HFFc6 (cell line): ENCODE results near the gene IMP3. TPM values are rescaled to one million over a fixed set of nuclear protein-coding genes. Genes with fewer than 3 reads are reported as not detected.
A peak's percentile ranks its signal among the peaks of the same experiment; 100 is the strongest.

ENCODE experiments used
- DNase-seq: peaks from one replicate; pipeline ENCODE4 v3.0.0-alpha.2; 2018
- H3K27ac Mint-ChIP-seq: 2 replicates; pipeline ENCODE4 v1.8.0; 2020; ENCODE audit warnings: mild to moderate bottlenecking, mixed read lengths
- H3K27me3 Mint-ChIP-seq: 2 replicates; pipeline ENCODE4 v1.8.0; 2021; ENCODE audit warnings: mild to moderate bottlenecking, moderate library complexity, mixed read lengths; ENCODE audit not compliant: insufficient read depth
- H3K36me3 Mint-ChIP-seq: 2 replicates; pipeline ENCODE4 v1.8.0; 2021; ENCODE audit warnings: low read depth, mixed read lengths
- H3K4me1 Mint-ChIP-seq: 2 replicates; pipeline ENCODE4 v1.8.0; 2020; ENCODE audit warnings: low read depth, mixed read lengths
- H3K4me3 Mint-ChIP-seq: 2 replicates; pipeline ENCODE4 v1.8.0; 2020; ENCODE audit warnings: mild to moderate bottlenecking, moderate library complexity, mixed read lengths
- H3K9me3 Mint-ChIP-seq: 2 replicates; pipeline ENCODE4 v1.8.0; 2020; ENCODE audit warnings: mild to moderate bottlenecking, mixed read lengths
- total RNA-seq, 6 experiments: library from RNA; stranded (reverse); fragmentation: NEBNext Ultra II Directional; extraction: Animal tissue kit (Norgen Biotek cat#: 25700); gene quantifications; 2 replicates in 1 of 6; 3 replicates in 5 of 6; pipeline ENCODE4 v1.2.3, GENCODE V29; 2021
- TF ChIP-seq, protein P1 (sequence below): fragments of 200-600 bp; sonication (generic); IDR thresholded peaks from 2 replicates; pipeline ENCODE4 v1.5.0; 2021; ENCODE audit warnings: antibody characterized with exemption, mild to moderate bottlenecking

IMP3 gene
- total RNA-seq, 6 experiments from 2014 or later: 55.1 to 62.9 (median 58.7) TPM

- TF ChIP-seq, protein P1, sequence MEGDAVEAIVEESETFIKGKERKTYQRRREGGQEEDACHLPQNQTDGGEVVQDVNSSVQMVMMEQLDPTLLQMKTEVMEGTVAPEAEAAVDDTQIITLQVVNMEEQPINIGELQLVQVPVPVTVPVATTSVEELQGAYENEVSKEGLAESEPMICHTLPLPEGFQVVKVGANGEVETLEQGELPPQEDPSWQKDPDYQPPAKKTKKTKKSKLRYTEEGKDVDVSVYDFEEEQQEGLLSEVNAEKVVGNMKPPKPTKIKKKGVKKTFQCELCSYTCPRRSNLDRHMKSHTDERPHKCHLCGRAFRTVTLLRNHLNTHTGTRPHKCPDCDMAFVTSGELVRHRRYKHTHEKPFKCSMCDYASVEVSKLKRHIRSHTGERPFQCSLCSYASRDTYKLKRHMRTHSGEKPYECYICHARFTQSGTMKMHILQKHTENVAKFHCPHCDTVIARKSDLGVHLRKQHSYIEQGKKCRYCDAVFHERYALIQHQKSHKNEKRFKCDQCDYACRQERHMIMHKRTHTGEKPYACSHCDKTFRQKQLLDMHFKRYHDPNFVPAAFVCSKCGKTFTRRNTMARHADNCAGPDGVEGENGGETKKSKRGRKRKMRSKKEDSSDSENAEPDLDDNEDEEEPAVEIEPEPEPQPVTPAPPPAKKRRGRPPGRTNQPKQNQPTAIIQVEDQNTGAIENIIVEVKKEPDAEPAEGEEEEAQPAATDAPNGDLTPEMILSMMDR: no peak
- no peak for DNase-seq
- peaks cover 10% of the 10 kb centered on the region for H3K36me3 Mint-ChIP-seq
- H3K4me3 Mint-ChIP-seq: no peak overlapping the region
- H3K4me1 Mint-ChIP-seq: peaks cover 79% of the 10 kb centered on the region
- 0 out of 2 replicates have a peak, but pooled peaks cover 4% of the 10 kb centered on the region for H3K9me3 Mint-ChIP-seq
- H3K27me3 Mint-ChIP-seq: peaks cover 24% of the 10 kb centered on the region
- peak overlapping the region; percentile 82 for H3K27ac Mint-ChIP-seq
Measured at GRCh38 chr15:75669191-75669878, 29.3 kb upstream of the IMP3 start.

DNA sequence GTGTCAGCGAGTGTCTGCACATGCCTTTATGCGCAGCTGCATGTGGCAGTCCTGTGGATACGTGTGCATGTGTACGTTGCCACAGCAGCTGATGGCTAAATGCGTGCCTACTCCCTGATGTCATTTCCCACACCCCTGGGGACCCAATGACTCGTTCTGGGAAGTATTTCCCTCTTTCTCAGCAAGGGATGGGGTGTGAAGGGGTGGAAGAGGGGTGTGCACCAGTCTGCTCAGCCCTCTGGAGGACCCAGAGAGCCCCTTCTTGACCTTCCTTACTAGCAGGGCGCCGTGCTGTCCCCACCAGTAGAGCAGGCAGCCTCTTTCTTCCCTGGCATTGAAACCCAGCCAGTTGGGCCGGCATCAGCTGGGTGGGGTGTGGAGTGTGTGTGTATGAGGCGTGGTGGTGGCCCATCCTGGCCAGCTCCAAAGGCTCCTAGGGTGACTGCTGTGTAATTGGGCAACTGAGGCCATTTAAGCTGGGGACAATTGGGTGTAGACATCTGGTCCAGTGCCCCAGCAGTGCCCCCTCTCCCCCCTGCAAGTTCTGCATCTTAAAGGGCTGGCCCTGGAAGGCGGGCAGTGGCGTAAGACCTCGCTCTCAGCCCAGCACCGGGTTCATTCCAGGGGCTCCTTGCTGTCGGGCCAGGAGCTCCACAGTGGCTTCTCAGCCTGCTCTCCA lies 26.9 kb upstream of the IMP3 start:
- peaks cover 63% of the 10 kb centered on the region for H3K4me1 Mint-ChIP-seq
- TF ChIP-seq, protein P1: peak; percentile 23; the same call in 1 of the 2 replicates
- peak; percentile 99 for DNase-seq
- H3K27me3 Mint-ChIP-seq: peaks cover 22% of the 10 kb centered on the region
- H3K9me3 Mint-ChIP-seq: 0 out of 2 replicates have a peak, but pooled peaks cover 4% of the 10 kb centered on the region
- peak overlapping the region; percentile 85 for H3K4me3 Mint-ChIP-seq
- H3K27ac Mint-ChIP-seq: peak overlapping the region; percentile 100
- peaks cover 10% of the 10 kb centered on the region for H3K36me3 Mint-ChIP-seq

- H3K9me3 Mint-ChIP-seq: 0 out of 2 replicates have a peak, but pooled peaks cover 4% of the 10 kb centered on the region
- H3K27ac Mint-ChIP-seq: peak overlapping the region; percentile 85
- no peak overlapping the region for H3K4me3 Mint-ChIP-seq
- peaks cover 15% of the 10 kb centered on the region for H3K27me3 Mint-ChIP-seq
- DNase-seq: no peak
- H3K4me1 Mint-ChIP-seq: peaks cover 70% of the 10 kb centered on the region
- H3K36me3 Mint-ChIP-seq: peaks cover 14% of the 10 kb centered on the region
- TF ChIP-seq, protein P1: no peak
Measured at GRCh38 chr15:75663931-75664421, 24.0 kb upstream of the IMP3 start.

GRCh38 chr15:75662823-75663519 lies 22.9 kb upstream of the IMP3 start:
- H3K4me3 Mint-ChIP-seq: peak overlapping the region; percentile 5; the same call in 1 of the 2 replicates
- peaks cover 15% of the 10 kb centered on the region for H3K27me3 Mint-ChIP-seq
- H3K9me3 Mint-ChIP-seq: 0 out of 2 replicates have a peak, but pooled peaks cover 4% of the 10 kb centered on the region
- H3K4me1 Mint-ChIP-seq: peaks cover 65% of the 10 kb centered on the region
- H3K36me3 Mint-ChIP-seq: peaks cover 14% of the 10 kb centered on the region
- peak overlapping the region; percentile 100 for H3K27ac Mint-ChIP-seq
- DNase-seq: no peak
- TF ChIP-seq, protein P1: no peak

DNA sequence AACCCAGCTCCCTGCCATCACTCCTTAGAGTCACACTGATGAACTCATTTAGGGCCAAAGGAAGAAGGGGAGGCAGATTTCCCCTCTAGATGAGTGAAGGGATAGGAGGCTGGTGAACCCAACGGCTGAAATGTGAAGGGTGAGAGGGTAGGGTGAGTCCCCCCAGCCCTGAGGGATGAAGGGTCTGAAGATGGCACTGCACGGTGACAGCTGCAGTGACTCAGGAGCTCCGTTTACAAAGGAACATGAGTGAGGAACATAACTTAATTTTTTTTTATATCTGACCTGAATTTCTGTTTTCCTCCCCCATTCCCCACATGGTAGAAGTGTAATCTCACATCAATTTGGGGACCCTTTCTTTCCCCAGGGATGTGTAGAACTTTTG lies 21.7 kb upstream of the IMP3 start:
- H3K4me1 Mint-ChIP-seq: peaks cover 53% of the 10 kb centered on the region
- H3K27ac Mint-ChIP-seq: peak overlapping the region; percentile 100
- no peak for DNase-seq
- peaks cover 14% of the 10 kb centered on the region for H3K36me3 Mint-ChIP-seq
- H3K27me3 Mint-ChIP-seq: peaks cover 9% of the 10 kb centered on the region
- 0 out of 2 replicates have a peak, but pooled peaks cover 4% of the 10 kb centered on the region for H3K9me3 Mint-ChIP-seq
- TF ChIP-seq, protein P1: no peak
- H3K4me3 Mint-ChIP-seq: peak overlapping the region; percentile 79
